K562 (cell line): ENCODE data around the gene CSPG5. TPM values are rescaled to one million over a fixed set of nuclear protein-coding genes. Genes with fewer than 3 reads are reported as not detected.

Experiments
- ATAC-seq: fragments of 200-7000 bp; cut with Tn5 transposase; 3 replicates; pipeline ENCODE4 v1.9.1; 2020; ENCODE audit warnings: moderate library complexity
- BruUV-seq: library from RNA; stranded (reverse); fragments of 400-500 nt; replicated peaks from 2 replicates; lab custom pipeline; 2021; lab: Mats Ljungman, UMichigan
- CTCF ChIA-PET: fragments of 300-600 bp; formaldehyde crosslinking; extraction: SDS; loops from one replicate; lab custom pipeline; 2021; ENCODE audit warnings: low intra/inter-chr PET ratio; lab: Yijun Ruan, JAX
- POLR2A ChIA-PET: fragments of 300-600, 350-650 bp; sonication (Branson Sonifier 250); formaldehyde crosslinking; extraction: SDS; loops from one replicate; lab custom pipeline; 2021; ENCODE audit warnings: antibody characterized with exemption, inconsistent platforms; lab: Yijun Ruan, JAX
- DNase-seq, 4 experiments: peaks; one replicate each; pipeline versions ENCODE4 v3.0.0 to v3.0.0-alpha.2; 2011 to 2018; ENCODE audit warnings: low spot score in 3 of 4, mixed read lengths in 3 of 4; ENCODE audit errors: extremely low read depth in 1 of 4
- FAIRE-seq: peaks from 2 replicates; lab custom pipeline; 2011; peaks lifted over from hg19 to GRCh38; lab: Jason Lieb, UNC
- H2AFZ ChIP-seq: 2 replicates; pipeline ENCODE4 v1.6.0; 2011; ENCODE audit warnings: low read depth, low read length, control low read depth, inconsistent platforms
- H3K27ac ChIP-seq: fragments of 200-600 bp; 3 replicates; pipeline ENCODE4 v1.8.0; 2011; ENCODE audit warnings: low read depth, mild to moderate bottlenecking, control low read depth, inconsistent platforms, low read length, moderate library complexity, mixed read lengths; ENCODE audit errors: extremely low read depth
- H3K27me3 ChIP-seq, 2 experiments: fragments of 300-600 bp in 1 of 2; 2 replicates in 1 of 2; 3 replicates in 1 of 2; pipeline versions ENCODE4 v1.6.0 to v1.8.0; 2011; ENCODE audit warnings: inconsistent platforms in 2 of 2, low read length in 2 of 2, mild to moderate bottlenecking in 1 of 2, mixed read lengths in 1 of 2, moderate library complexity in 1 of 2; ENCODE audit not compliant: control insufficient read depth in 2 of 2, insufficient read depth in 2 of 2
- H3K36me3 ChIP-seq: fragments of 300-600 bp; 3 replicates; pipeline ENCODE4 v1.8.0; 2011; ENCODE audit warnings: mild to moderate bottlenecking, low read length, inconsistent platforms; ENCODE audit not compliant: control insufficient read depth, insufficient read depth
- H3K4me1 ChIP-seq, 2 experiments: fragments of 200-600 bp in 1 of 2; replicated peaks in 1 of 2; 2 replicates in 1 of 2; 3 replicates in 1 of 2; pipeline versions ENCODE4 v1.5.1 to v1.8.0; 2011; ENCODE audit warnings: inconsistent platforms in 2 of 2, low read length in 2 of 2, mild to moderate bottlenecking in 1 of 2, mixed read lengths in 1 of 2, moderate library complexity in 1 of 2; ENCODE audit not compliant: control insufficient read depth in 2 of 2, insufficient read depth in 2 of 2
- H3K4me2 ChIP-seq: 2 replicates; pipeline ENCODE4 v1.6.1; 2011; ENCODE audit warnings: low read length, control low read depth, inconsistent platforms, mixed read lengths; ENCODE audit not compliant: insufficient read depth
- H3K4me3 ChIP-seq: fragments of 200-600 bp; sonication (generic), shearing (Covaris generic); 2 replicates; pipeline ENCODE4 v1.5.1; 2016; ENCODE audit warnings: control low read depth, inconsistent platforms
- H3K79me2 ChIP-seq: fragments of 200-600 bp; 3 replicates; pipeline ENCODE4 v1.8.0; 2011; ENCODE audit warnings: low read length, inconsistent platforms; ENCODE audit not compliant: control insufficient read depth, insufficient read depth
- H3K9ac ChIP-seq, 2 experiments: 2 replicates each; pipeline versions ENCODE4 v1.6.0 to v1.6.1; 2011; ENCODE audit warnings: low read depth in 2 of 2, low read length in 2 of 2, control low read depth in 1 of 2, inconsistent platforms in 1 of 2, mild to moderate bottlenecking in 1 of 2, mixed read lengths in 1 of 2; ENCODE audit not compliant: insufficient read depth in 1 of 2
- H3K9me1 ChIP-seq: one replicate; pipeline ENCODE4 v1.6.0; 2011; ENCODE audit warnings: inconsistent platforms, mild to moderate bottlenecking, low read length, moderate library complexity; ENCODE audit not compliant: control insufficient read depth, insufficient read depth
- H3K9me3 ChIP-seq: replicated peaks from 2 replicates; pipeline ENCODE4 v1.5.1; 2011; ENCODE audit warnings: low read depth, low read length, inconsistent platforms; ENCODE audit not compliant: control insufficient read depth, insufficient read depth
- H4K20me1 ChIP-seq: replicated peaks from 2 replicates; pipeline ENCODE4 v1.6.1; 2011; ENCODE audit warnings: low read length, inconsistent platforms, mixed read lengths; ENCODE audit not compliant: control insufficient read depth, insufficient read depth
- BRD9 ChIP-seq: fragments of 450-650 bp; IDR thresholded peaks from 2 replicates; pipeline ENCODE4 v1.6.1; 2018; ENCODE audit warnings: low read depth; ENCODE audit not compliant: partially characterized antibody
- CC2D1A ChIP-seq: fragments of 450-650 bp; IDR thresholded peaks from 2 replicates; pipeline ENCODE4 v1.6.1; 2017; ENCODE audit warnings: mild to moderate bottlenecking
- CHD2 ChIP-seq: IDR thresholded peaks from 2 replicates; pipeline ENCODE4 v1.6.1; 2011; ENCODE audit warnings: low read depth, low read length
- CREM ChIP-seq: IDR thresholded peaks from 2 replicates; pipeline ENCODE4 v1.6.1; 2014; ENCODE audit warnings: antibody characterized with exemption, low read depth
- ELF2 ChIP-seq: fragments of 250-450 bp; sonication (Bioruptor Pico); IDR thresholded peaks from 2 replicates; pipeline ENCODE4 v1.5.0; 2021; ENCODE audit warnings: mild to moderate bottlenecking
- NRF1 ChIP-seq, 2 experiments: fragments of 450-650 bp; IDR thresholded peaks in 1 of 2; conservative IDR thresholded peaks in 1 of 2; 2 replicates each; pipeline ENCODE4 v1.6.1; 2014; ENCODE audit warnings: mild to moderate bottlenecking in 2 of 2
- RAD21 ChIP-seq, 2 experiments: fragments of 250-450 bp in 1 of 2; fragments of 450-650 bp in 1 of 2; sonication (Bioruptor Pico) in 1 of 2; formaldehyde crosslinking in 1 of 2; IDR thresholded peaks in 1 of 2; conservative IDR thresholded peaks in 1 of 2; 2 replicates each; pipeline versions ENCODE4 v1.4.0 to v1.8.0; 2020 to 2022; ENCODE audit warnings: mild to moderate bottlenecking in 2 of 2, moderate library complexity in 1 of 2
- RBBP5 ChIP-seq: fragments of 200-600 bp; sonication (generic); IDR thresholded peaks from 2 replicates; pipeline ENCODE4 v1.6.1; 2012; ENCODE audit warnings: borderline replicate concordance, mild to moderate bottlenecking, low read length, control low read depth, inconsistent platforms; ENCODE audit not compliant: insufficient read depth, poor library complexity, severe bottlenecking
- SMAD2 ChIP-seq: fragments of 150-350 bp; IDR thresholded peaks from 2 replicates; pipeline ENCODE4 v1.6.1; 2014; ENCODE audit warnings: low read depth, mild to moderate bottlenecking, low read length
- SMAD3 ChIP-seq: fragments of 450-650 bp; formaldehyde crosslinking; conservative IDR thresholded peaks from 2 replicates; pipeline ENCODE4 v1.4.0; 2020; ENCODE audit warnings: mild to moderate bottlenecking
- ZKSCAN1 ChIP-seq: fragments of 150-350 bp; IDR thresholded peaks from 2 replicates; pipeline ENCODE4 v1.6.1; 2016; ENCODE audit warnings: low read depth, low read length
- ZNF347 ChIP-seq: fragments of 450-650 bp; formaldehyde crosslinking; IDR thresholded peaks from 2 replicates; pipeline ENCODE4 v1.4.0; 2020; ENCODE audit warnings: low read depth, mild to moderate bottlenecking, moderate library complexity
- ZNF444 ChIP-seq: fragments of 250-450 bp; sonication (Bioruptor Pico); IDR thresholded peaks from 2 replicates; pipeline ENCODE4 v1.4.0; 2020; ENCODE audit warnings: mild to moderate bottlenecking, moderate library complexity
- ZNF561 ChIP-seq: fragments of 450-650 bp; formaldehyde crosslinking; conservative IDR thresholded peaks from 2 replicates; pipeline ENCODE4 v1.4.0; 2020; ENCODE audit warnings: mild to moderate bottlenecking, moderate library complexity
- ZNF57 ChIP-seq: fragments of 450-650 bp; formaldehyde crosslinking; IDR thresholded peaks from 2 replicates; pipeline ENCODE4 v1.4.0; 2020; ENCODE audit warnings: mild to moderate bottlenecking, moderate library complexity
- ZNF695 ChIP-seq: fragments of 450-650 bp; formaldehyde crosslinking; IDR thresholded peaks from 2 replicates; pipeline ENCODE4 v1.4.0; 2020; ENCODE audit warnings: mild to moderate bottlenecking, moderate library complexity
- ZNF766 ChIP-seq: fragments of 200-800 bp; sonication (Bioruptor generic); conservative IDR thresholded peaks from 2 replicates; pipeline ENCODE4 v1.6.1; 2016; ENCODE audit warnings: missing genetic modification characterization, missing compliant biosample characterization
- WGBS: fragments of 100-300 bp; shearing (Covaris generic); methylation state at CpG from one replicate; pipeline ENCODE4 v1.1.6; 2016; ENCODE audit warnings: low coverage, mixed read lengths; ENCODE audit not compliant: insufficient coverage; ENCODE audit errors: missing lambda C conversion rate; 5-methylcytosine and 5-hydroxymethylcytosine counted together
- in situ Hi-C: fragments of 300-500 bp; cut with MboI; formaldehyde crosslinking; loops from 4 replicates; pipeline ENCODE4 v1.15.0; 2018; ENCODE audit warnings: inconsistent platforms, mixed read lengths
- intact Hi-C: fragments of 100-400 bp; cut with micrococcal nuclease; formaldehyde crosslinking; loops from 2 replicates; pipeline ENCODE4 v1.14.2; 2022
- polyA plus RNA-seq, 8 experiments: library from polyadenylated mRNA; depleted of rRNA in 4 of 8; stranded (reverse) in 5 of 8; unstranded in 3 of 8; fragments of >200 nt; fragmentation: Nextera tagmentation in 2 of 8; fragmentation: Illumina TruSeq in 1 of 8; extraction: Ambion mirVana in 2 of 8; extraction: Trizol in 1 of 8; gene quantifications; 2 replicates each; pipeline versions ENCODE4 v1.2.1 to v1.2.3, GENCODE V29; 2011 to 2014; ENCODE audit warnings: inconsistent platforms in 1 of 8, missing spikeins in 1 of 8
- total RNA-seq, 7 experiments: library from RNA; depleted of rRNA in 6 of 7; stranded (reverse); fragments of >200 nt in 6 of 7; fragmentation: Illumina TruSeq in 2 of 7; extraction: Trizol in 2 of 7; gene quantifications; 2 replicates each; pipeline versions ENCODE4 v1.2.1 to v1.2.3, GENCODE V29; 2011 to 2021; ENCODE audit warnings: low replicate concordance in 1 of 7
- TF ChIP-seq, protein P1 (sequence below): fragments of 250-450 bp; sonication (Bioruptor Pico); IDR thresholded peaks from 2 replicates; pipeline ENCODE4 v1.8.0; 2022; ENCODE audit warnings: moderate library complexity, mild to moderate bottlenecking, inconsistent platforms
- TF ChIP-seq, protein P2 (sequence below), 2 experiments: fragments of 450-650 bp; conservative IDR thresholded peaks; 2 replicates each; pipeline ENCODE4 v1.6.1; 2017; ENCODE audit warnings: mild to moderate bottlenecking in 2 of 2, moderate library complexity in 2 of 2

Gene CSPG5
- total and polyA plus RNA-seq, 9 of the 15 experiments (the other 6 are each of a cell fraction or from before 2014, with no cell fraction given) = 0.06 to 3.3 (median 2.4) TPM

GRCh38 chr3:47556351-47556750, 22.3 kb downstream of the CSPG5 start:
- Histone ChIP-seq H2AFZ (peak overlapping the region; percentile 16; the same call in 1 of the 2 replicates), H3K27me3 (no peaks in the 10 kb centered on the region), H3K79me2 (no peaks in the 10 kb centered on the region), H3K4me3 (no peak overlapping the region), H4K20me1 (no peaks in the 10 kb centered on the region), H3K27ac (no peak overlapping the region), H3K4me2 (no peak overlapping the region), H3K9ac (no peak overlapping the region), H3K36me3 (no peaks in the 10 kb centered on the region), H3K4me1 (peaks cover 0 to 2% of the 10 kb centered on the region in 2 experiments; a peak in 3 of 5 replicates), H3K9me1 (peaks cover 3% of the 10 kb centered on the region), H3K9me3 (no peaks in the 10 kb centered on the region)
- 36% methylated on average over 2 of the region's 2 CpGs for WGBS
- no TSS peak for BruUV-seq
- POLR2A ChIA-PET = interaction anchor here (0.7 to 1.6 kb wide), 5 partner anchors 9 to 408 kb away, joined by 3 to 8 read pairs (median 3); no protein-coding TSS in a partner anchor
- ATAC-seq (no peak), DNase-seq (peak in 1 of 4 experiments; percentile 2), FAIRE-seq (no peak)
- in situ Hi-C loops (no loop called here), intact Hi-C loops (no loop called here)
- CTCF ChIA-PET = no interaction called here
- TF ChIP-seq RAD21 (CRISPR knock-in tag; conservative IDR thresholded peaks at IDR 0.05 in 1 of 2, IDR thresholded peaks at IDR 0.05 in 1 of 2) (no peak), ZNF347 (CRISPR knock-in tag) (no peak), ZNF766 (no peak), ZNF57 (no peak), RBBP5 (no peak), ZNF561 (CRISPR knock-in tag) (no peak), SMAD2 (no peak), NRF1 (conservative IDR thresholded peaks at IDR 0.05 in 1 of 2, IDR thresholded peaks at IDR 0.05 in 1 of 2) (no peak), ZNF695 (CRISPR knock-in tag) (no peak), ELF2 (CRISPR knock-in tag) (no peak), ZKSCAN1 (no peak), ZNF444 (no peak), CHD2 (no peak), CREM (no peak), BRD9 (no peak), CC2D1A (no peak), SMAD3 (CRISPR knock-in tag) (no peak)
- TF ChIP-seq, protein P1, sequence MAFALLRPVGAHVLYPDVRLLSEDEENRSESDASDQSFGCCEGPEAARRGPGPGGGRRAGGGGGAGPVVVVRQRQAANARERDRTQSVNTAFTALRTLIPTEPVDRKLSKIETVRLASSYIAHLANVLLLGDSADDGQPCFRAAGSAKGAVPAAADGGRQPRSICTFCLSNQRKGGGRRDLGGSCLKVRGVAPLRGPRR = no peak
- TF ChIP-seq, protein P2, sequence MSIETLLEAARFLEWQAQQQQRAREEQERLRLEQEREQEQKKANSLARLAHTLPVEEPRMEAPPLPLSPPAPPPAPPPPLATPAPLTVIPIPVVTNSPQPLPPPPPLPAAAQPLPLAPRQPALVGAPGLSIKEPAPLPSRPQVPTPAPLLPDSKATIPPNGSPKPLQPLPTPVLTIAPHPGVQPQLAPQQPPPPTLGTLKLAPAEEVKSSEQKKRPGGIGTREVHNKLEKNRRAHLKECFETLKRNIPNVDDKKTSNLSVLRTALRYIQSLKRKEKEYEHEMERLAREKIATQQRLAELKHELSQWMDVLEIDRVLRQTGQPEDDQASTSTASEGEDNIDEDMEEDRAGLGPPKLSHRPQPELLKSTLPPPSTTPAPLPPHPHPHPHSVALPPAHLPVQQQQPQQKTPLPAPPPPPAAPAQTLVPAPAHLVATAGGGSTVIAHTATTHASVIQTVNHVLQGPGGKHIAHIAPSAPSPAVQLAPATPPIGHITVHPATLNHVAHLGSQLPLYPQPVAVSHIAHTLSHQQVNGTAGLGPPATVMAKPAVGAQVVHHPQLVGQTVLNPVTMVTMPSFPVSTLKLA (conservative IDR thresholded peaks at IDR 0.05) = no peak
